MCF 10A (cell line): ENCODE measurements around the gene RBPJ. TPM values are rescaled to one million over a fixed set of nuclear protein-coding genes. Genes with fewer than 3 reads are reported as not detected.

Source experiments
- BruUV-seq: library from RNA; stranded (reverse); fragments of 400-500 nt; replicated peaks from 2 replicates; lab custom pipeline; 2021; lab: Mats Ljungman, UMichigan
- CTCF ChIA-PET: fragments of 300-600 bp; sonication (Branson Sonifier 250); formaldehyde crosslinking; extraction: SDS; loops from one replicate; lab custom pipeline; 2021; ENCODE audit warnings: antibody characterized with exemption, inconsistent platforms; lab: Yijun Ruan, JAX
- POLR2A ChIA-PET: fragments of 300-600, 350-650 bp; sonication (Branson Sonifier 250); formaldehyde crosslinking; extraction: SDS; loops from one replicate; lab custom pipeline; 2020; ENCODE audit warnings: antibody characterized with exemption, inconsistent platforms; lab: Yijun Ruan, JAX
- DNase-seq: peaks from one replicate; pipeline ENCODE4 v3.0.0-alpha.2; 2018; ENCODE audit not compliant: unreplicated experiment
- H3K27ac Mint-ChIP-seq: one replicate; pipeline ENCODE4 v1.8.0; 2022; ENCODE audit warnings: mild to moderate bottlenecking, low read depth, mixed read lengths; ENCODE audit not compliant: unreplicated experiment
- H3K27me3 Mint-ChIP-seq: one replicate; pipeline ENCODE4 v1.8.0; 2022; ENCODE audit warnings: mixed read lengths; ENCODE audit not compliant: insufficient read depth, unreplicated experiment
- H3K36me3 Mint-ChIP-seq: one replicate; pipeline ENCODE4 v1.8.0; 2022; ENCODE audit warnings: mild to moderate bottlenecking, moderate library complexity, mixed read lengths; ENCODE audit not compliant: insufficient read depth, unreplicated experiment
- H3K4me1 Mint-ChIP-seq: one replicate; pipeline ENCODE4 v1.8.0; 2022; ENCODE audit warnings: mixed read lengths; ENCODE audit not compliant: insufficient read depth, unreplicated experiment
- H3K4me3 Mint-ChIP-seq: one replicate; pipeline ENCODE4 v1.8.0; 2022; ENCODE audit warnings: mild to moderate bottlenecking, moderate library complexity, mixed read lengths; ENCODE audit not compliant: unreplicated experiment
- H3K9me3 Mint-ChIP-seq: one replicate; pipeline ENCODE4 v1.8.0; 2022; ENCODE audit warnings: mixed read lengths; ENCODE audit not compliant: unreplicated experiment
- intact Hi-C: fragments of 100-400 bp; cut with micrococcal nuclease; formaldehyde crosslinking; loops from 2 replicates; pipeline ENCODE4 v1.14.1; 2022
- total RNA-seq: library from RNA; stranded (reverse); gene quantifications from 2 replicates; pipeline ENCODE4 v1.2.3, GENCODE V29; 2022
- TF ChIP-seq, protein P1 (sequence below): fragments of 200-600 bp; IDR thresholded peaks from one replicate; pipeline ENCODE4 v1.8.0; 2022; ENCODE audit warnings: antibody characterized with exemption, mild to moderate bottlenecking; ENCODE audit not compliant: unreplicated experiment

RBPJ gene
- total RNA-seq, 1 experiment from 2014 or later: 74.4 TPM

DNA sequence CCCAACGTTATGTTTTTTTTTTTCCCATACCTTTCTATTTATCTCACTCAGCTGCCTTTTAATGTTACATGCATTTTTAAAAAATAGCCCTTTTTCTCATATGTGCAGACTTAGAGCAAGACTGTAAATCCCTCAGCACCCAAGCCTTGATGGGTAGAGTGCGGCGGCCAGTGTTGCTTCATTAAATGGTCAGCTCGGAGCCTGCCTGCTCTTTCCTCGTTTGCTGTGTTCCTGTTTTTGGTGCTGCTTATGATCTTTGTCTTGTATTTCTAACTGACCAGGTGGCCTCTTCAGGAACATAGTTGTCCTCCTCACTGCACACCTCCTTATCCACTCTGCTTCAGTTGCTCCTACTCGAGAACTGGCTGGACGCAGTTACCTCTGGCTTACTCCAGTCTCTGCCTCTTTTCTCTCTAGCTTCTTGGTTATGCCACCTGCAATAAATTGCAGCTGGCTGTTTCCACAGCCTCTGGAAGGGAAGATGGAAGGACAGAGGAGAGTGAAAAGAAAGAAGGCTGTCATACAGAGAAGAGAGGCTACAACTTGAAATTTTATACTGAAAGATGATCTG, 10.7 kb downstream of the RBPJ start:
- TF ChIP-seq, protein P1, sequence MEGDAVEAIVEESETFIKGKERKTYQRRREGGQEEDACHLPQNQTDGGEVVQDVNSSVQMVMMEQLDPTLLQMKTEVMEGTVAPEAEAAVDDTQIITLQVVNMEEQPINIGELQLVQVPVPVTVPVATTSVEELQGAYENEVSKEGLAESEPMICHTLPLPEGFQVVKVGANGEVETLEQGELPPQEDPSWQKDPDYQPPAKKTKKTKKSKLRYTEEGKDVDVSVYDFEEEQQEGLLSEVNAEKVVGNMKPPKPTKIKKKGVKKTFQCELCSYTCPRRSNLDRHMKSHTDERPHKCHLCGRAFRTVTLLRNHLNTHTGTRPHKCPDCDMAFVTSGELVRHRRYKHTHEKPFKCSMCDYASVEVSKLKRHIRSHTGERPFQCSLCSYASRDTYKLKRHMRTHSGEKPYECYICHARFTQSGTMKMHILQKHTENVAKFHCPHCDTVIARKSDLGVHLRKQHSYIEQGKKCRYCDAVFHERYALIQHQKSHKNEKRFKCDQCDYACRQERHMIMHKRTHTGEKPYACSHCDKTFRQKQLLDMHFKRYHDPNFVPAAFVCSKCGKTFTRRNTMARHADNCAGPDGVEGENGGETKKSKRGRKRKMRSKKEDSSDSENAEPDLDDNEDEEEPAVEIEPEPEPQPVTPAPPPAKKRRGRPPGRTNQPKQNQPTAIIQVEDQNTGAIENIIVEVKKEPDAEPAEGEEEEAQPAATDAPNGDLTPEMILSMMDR: no peak
- H3K4me1 Mint-ChIP-seq: peaks cover 31% of the 10 kb centered on the region
- H3K36me3 Mint-ChIP-seq: peaks cover 14% of the 10 kb centered on the region
- ChIA-PET CTCF (interaction anchor here (0.6 to 10.5 kb wide), 26 partner anchors 10 to 350 kb away, joined by 3 to 157 read pairs (median 6); partner anchors contain the start of gene RBPJ), POLR2A (interaction anchor here (0.7 to 1.4 kb wide), 5 partner anchors 11 to 342 kb away, joined by 3 to 4 read pairs (median 3); no protein-coding TSS in a partner anchor)
- H3K27ac Mint-ChIP-seq: no peak overlapping the region
- H3K27me3 Mint-ChIP-seq: no peaks in the 10 kb centered on the region
- no TSS peak for BruUV-seq
- DNase-seq: no peak
- intact Hi-C loops: loop anchor here (5.0 kb wide), 2 partner anchors 386 to 681 kb away; no protein-coding TSS in a partner anchor
- H3K9me3 Mint-ChIP-seq: no peaks in the 10 kb centered on the region
- no peak overlapping the region for H3K4me3 Mint-ChIP-seq

- no peaks in the 10 kb centered on the region for H3K9me3 Mint-ChIP-seq
- H3K36me3 Mint-ChIP-seq: peaks cover 8% of the 10 kb centered on the region
- H3K4me3 Mint-ChIP-seq: no peak overlapping the region
- H3K27me3 Mint-ChIP-seq: no peaks in the 10 kb centered on the region
- POLR2A ChIA-PET: interaction anchor here (0.6 kb wide), 1 partner anchor 239 kb away, joined by 3 read pairs; no protein-coding TSS in a partner anchor
- TF ChIP-seq, protein P1: no peak
- no peak overlapping the region for H3K27ac Mint-ChIP-seq
- DNase-seq: no peak
- intact Hi-C loops: loop anchor here (5.0 kb wide), 2 partner anchors 383 to 678 kb away; no protein-coding TSS in a partner anchor
- BruUV-seq: no TSS peak
- CTCF ChIA-PET: interaction anchor here (0.6 to 10.5 kb wide), 6 partner anchors 12 to 912 kb away, joined by 3 to 95 read pairs (median 4); no protein-coding TSS in a partner anchor
- H3K4me1 Mint-ChIP-seq: peaks cover 32% of the 10 kb centered on the region
Measured at GRCh38 chr4:26334366-26334765, 13.6 kb downstream of the RBPJ start.

- Mint-ChIP-seq H3K27ac (no peak overlapping the region), H3K9me3 (no peaks in the 10 kb centered on the region), H3K36me3 (peaks cover 15% of the 10 kb centered on the region), H3K4me1 (peaks cover 34% of the 10 kb centered on the region), H3K4me3 (no peak overlapping the region), H3K27me3 (no peaks in the 10 kb centered on the region)
- intact Hi-C loops: no loop called here
- no TSS peak for BruUV-seq
- DNase-seq: no peak
- ChIA-PET POLR2A (no interaction called here), CTCF (interaction anchor here (0.6 to 8.4 kb wide), 5 partner anchors 8 to 214 kb away, joined by 3 to 51 read pairs (median 4); no protein-coding TSS in a partner anchor)
- TF ChIP-seq, protein P1: no peak
Measured at GRCh38 chr4:26337612-26338011, 16.8 kb downstream of the RBPJ start.

- TF ChIP-seq, protein P1: no peak
- Mint-ChIP-seq H3K4me3 (no peak overlapping the region), H3K9me3 (no peaks in the 10 kb centered on the region), H3K27ac (peak overlapping the region; percentile 74), H3K4me1 (peaks cover 30% of the 10 kb centered on the region), H3K36me3 (peaks cover 6% of the 10 kb centered on the region), H3K27me3 (no peaks in the 10 kb centered on the region)
- DNase-seq: peak; percentile 59
- ChIA-PET CTCF (interaction anchor here (0.5 to 8.4 kb wide), 4 partner anchors 13 to 45 kb away, joined by 3 to 51 read pairs (median 4); no protein-coding TSS in a partner anchor), POLR2A (interaction anchor here (0.6 to 1.2 kb wide), 4 partner anchors 12 to 520 kb away, joined by 3 to 4 read pairs (median 4); no protein-coding TSS in a partner anchor)
- BruUV-seq: no TSS peak
- intact Hi-C loops: no loop called here
Measured at GRCh38 chr4:26342328-26343037, 21.7 kb downstream of the RBPJ start.
